Thyroid gland (tissue), 4 donors: Measurements from ENCODE around the gene OLA1.

Experiments used
- CTCF ChIP-seq, 6 experiments: fragments of 200-600 bp in 3 of 6; fragments of 450-650 bp in 3 of 6; sonication (generic) in 3 of 6; IDR thresholded peaks; one replicate each; pipeline ENCODE4 v1.5.1; 2016 to 2019; ENCODE audit warnings: antibody characterized with exemption in 6 of 6, mild to moderate bottlenecking in 2 of 6, inconsistent platforms in 1 of 6, moderate library complexity in 1 of 6
- POLR2A ChIP-seq, 2 donors: fragments of 450-650 bp; IDR thresholded peaks; one replicate each; pipeline ENCODE4 v1.6.1; 2017; ENCODE audit warnings: antibody characterized with exemption in 2 of 2, mild to moderate bottlenecking in 2 of 2, moderate library complexity in 1 of 2

GRCh38 chr2:174112073-174112472 lies 136.3 kb downstream of the OLA1 start:
- no peak for TF ChIP-seq CTCF (IDR thresholded peaks at IDR 0.05)
- TF ChIP-seq POLR2A (IDR thresholded peaks at IDR 0.05), result no peak
